Esophagus squamous epithelium (tissue), 4 donors: ENCODE data around the gene ONECUT3.

Experiments used
- POLR2A ChIP-seq, 4 donors: fragments of 450-650 bp; IDR thresholded peaks; one replicate each; pipeline ENCODE4 v1.6.1; 2017; ENCODE audit warnings: antibody characterized with exemption in 4 of 4, mild to moderate bottlenecking in 4 of 4, moderate library complexity in 3 of 4
- TF ChIP-seq, protein P1 (sequence below), 6 experiments: fragments of 450-650 bp in 4 of 6; fragments of 200-600 bp in 2 of 6; sonication (generic) in 2 of 6; IDR thresholded peaks; one replicate each; pipeline ENCODE4 v1.5.1; 2016 to 2019; ENCODE audit warnings: antibody characterized with exemption in 6 of 6, mild to moderate bottlenecking in 4 of 6, moderate library complexity in 4 of 6

DNA sequence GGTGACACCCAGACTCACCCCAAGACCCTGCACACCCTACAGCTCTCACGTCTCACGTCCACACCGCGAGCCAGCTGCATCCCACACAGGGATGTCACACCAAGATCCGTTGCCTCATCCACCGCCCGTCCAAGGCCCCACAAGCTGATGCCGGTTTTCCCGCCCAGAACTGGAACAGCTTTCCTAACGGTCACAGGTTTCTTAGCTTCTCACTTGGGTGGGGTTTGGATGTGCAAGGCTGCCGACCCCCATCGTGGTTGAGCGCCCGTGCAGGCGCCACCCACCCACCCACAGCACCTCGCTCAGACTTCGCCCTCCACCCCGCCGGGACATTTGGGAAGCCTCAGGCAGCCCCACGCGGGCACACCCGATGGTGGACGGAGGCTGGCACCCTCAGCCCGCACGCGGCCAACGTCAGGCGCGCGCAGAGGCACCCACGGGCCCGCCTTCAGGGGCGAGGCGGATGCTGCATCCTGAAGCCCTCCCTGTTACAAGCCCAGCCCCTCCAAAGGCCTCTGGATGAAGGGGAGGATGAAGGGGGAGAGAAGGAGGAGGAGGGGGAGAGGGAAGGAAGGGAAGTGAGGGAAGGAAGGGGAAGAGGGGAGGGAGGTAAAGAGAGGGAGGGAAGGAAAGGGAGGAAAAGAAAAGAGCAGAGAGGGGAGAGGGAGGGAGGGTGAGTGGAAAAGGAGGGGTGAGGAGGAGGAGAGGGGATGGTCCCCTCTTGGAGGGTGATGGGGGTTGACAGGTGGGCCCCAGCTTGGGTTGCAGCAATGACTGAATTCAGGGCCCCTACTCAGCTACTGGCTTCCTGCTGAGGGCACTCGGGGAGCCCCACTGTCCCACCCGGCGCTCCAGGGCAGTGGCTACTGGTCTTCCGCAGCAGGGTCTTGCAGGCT lies 12.8 kb downstream of the ONECUT3 start:
- TF ChIP-seq, protein P1, sequence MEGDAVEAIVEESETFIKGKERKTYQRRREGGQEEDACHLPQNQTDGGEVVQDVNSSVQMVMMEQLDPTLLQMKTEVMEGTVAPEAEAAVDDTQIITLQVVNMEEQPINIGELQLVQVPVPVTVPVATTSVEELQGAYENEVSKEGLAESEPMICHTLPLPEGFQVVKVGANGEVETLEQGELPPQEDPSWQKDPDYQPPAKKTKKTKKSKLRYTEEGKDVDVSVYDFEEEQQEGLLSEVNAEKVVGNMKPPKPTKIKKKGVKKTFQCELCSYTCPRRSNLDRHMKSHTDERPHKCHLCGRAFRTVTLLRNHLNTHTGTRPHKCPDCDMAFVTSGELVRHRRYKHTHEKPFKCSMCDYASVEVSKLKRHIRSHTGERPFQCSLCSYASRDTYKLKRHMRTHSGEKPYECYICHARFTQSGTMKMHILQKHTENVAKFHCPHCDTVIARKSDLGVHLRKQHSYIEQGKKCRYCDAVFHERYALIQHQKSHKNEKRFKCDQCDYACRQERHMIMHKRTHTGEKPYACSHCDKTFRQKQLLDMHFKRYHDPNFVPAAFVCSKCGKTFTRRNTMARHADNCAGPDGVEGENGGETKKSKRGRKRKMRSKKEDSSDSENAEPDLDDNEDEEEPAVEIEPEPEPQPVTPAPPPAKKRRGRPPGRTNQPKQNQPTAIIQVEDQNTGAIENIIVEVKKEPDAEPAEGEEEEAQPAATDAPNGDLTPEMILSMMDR (IDR thresholded peaks at IDR 0.05) = no peak
- TF ChIP-seq POLR2A (IDR thresholded peaks at IDR 0.05) = no peak
